ENCODE measurements around the gene C6orf89. TPM values are rescaled to one million over a fixed set of nuclear protein-coding genes. Genes with fewer than 3 reads are reported as not detected.

The C6orf89 gene
- total RNA-seq, 1 experiment from 2014 or later = 32.9 TPM

DNA sequence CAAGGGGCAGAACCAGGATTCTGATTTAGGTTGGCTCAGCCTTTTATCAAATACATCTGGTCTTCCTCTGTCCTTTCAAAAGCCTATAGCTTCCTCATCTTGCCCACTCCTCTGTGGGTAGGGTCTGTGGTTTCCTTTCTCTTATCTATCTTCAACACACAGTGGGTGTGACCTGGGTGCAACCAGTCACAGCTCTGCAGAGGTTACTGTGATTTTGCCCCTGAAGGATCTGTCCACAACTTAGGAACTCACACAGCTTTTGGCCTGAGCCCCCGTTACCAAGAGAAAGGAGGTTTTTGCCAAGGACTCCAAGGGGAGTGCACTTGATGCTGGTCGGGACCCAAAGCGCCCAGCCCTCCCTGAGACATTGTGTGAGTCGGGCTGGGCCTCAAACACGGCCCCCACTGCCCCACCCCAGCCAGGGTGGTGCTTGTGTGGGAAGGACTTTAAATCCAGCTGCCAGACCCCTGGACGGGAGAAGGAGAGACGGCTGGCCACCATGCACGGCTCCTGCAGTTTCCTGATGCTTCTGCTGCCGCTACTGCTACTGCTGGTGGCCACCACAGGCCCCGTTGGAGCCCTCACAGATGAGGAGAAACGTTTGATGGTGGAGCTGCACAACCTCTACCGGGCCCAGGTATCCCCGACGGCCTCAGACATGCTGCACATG lies 68.6 kb downstream of the C6orf89 start, which contains the start of gene PI16:
PI16 (plus strand) TSS at position 477 of the 670 bp plus-strand sequence; CDS start at position 500, 23 bp downstream.
- intact Hi-C loops (cut with micrococcal nuclease) = no loop called here
- DNase-seq (ENCODE audit: low read depth, low spot score) (no peak), ATAC-seq (no peak)
- H3K9ac ChIP-seq (ENCODE audit: low read length) = no peak within 1 kb of the TSS
- no peaks in the 10 kb centered on the region for H3K27me3 ChIP-seq (ENCODE audit: insufficient read depth, low read length)
- H3K4me2 ChIP-seq (ENCODE audit: low read length) = no peak within 1 kb of the TSS
- no peaks in the 10 kb centered on the region for H3K36me3 ChIP-seq (ENCODE audit: control insufficient read depth in 1 of 2, insufficient read depth in 2 of 2, low read length in 2 of 2)
- H2AFZ ChIP-seq (ENCODE audit: low read depth, low read length, poor library complexity, severe bottlenecking) = no peak within 1 kb of the TSS
- no TSS peak for BruUV-seq (replicated peaks)
- no peak within 1 kb of the TSS for H3K27ac ChIP-seq (ENCODE audit: low read depth, low read length)
- no peaks in the 10 kb centered on the region for H3K79me2 ChIP-seq (ENCODE audit: insufficient read depth, low read length)
- H4K20me1 ChIP-seq (ENCODE audit: insufficient read depth) = no peaks in the 10 kb centered on the region
- ChIA-PET POLR2A (no interaction called here), CTCF (no interaction called here), RAD21 (ENCODE audit: low non-redundant PET in 1 of 2, low total read pairs in 2 of 2, uncharacterized antibody in 2 of 2, unreplicated experiment in 2 of 2) (no interaction called here)
- no peaks in the 10 kb centered on the region for H3K9me3 ChIP-seq (ENCODE audit: control insufficient read depth in 1 of 2, insufficient read depth in 1 of 2, low read depth in 1 of 2, low read length in 2 of 2)
- peaks cover 0 to 57% of the 10 kb centered on the region in 2 experiments; a peak in 3 of 4 replicates for H3K4me1 ChIP-seq (ENCODE audit: control insufficient read depth in 1 of 2, insufficient read depth in 2 of 2, low read length in 2 of 2)
- no peak within 1 kb of the TSS for H3K4me3 ChIP-seq (replicated peaks in 1 of 2; ENCODE audit: low read depth in 1 of 2, low read length in 2 of 2)
- no peaks in the 10 kb centered on the region for H3K9me2 ChIP-seq (ENCODE audit: insufficient read depth)
- TF ChIP-seq RAD21 (IDR thresholded peaks at IDR 0.05; ENCODE audit: low read depth) (no peak), POLR2AphosphoS5 (IDR thresholded peaks at IDR 0.05; ENCODE audit: low read depth, low read length) (no peak), CEBPB (IDR thresholded peaks at IDR 0.05; ENCODE audit: low read depth) (no peak), ZFX (IDR thresholded peaks at IDR 0.05) (no peak), MAX (IDR thresholded peaks at IDR 0.05) (no peak), EGR1 (IDR thresholded peaks at IDR 0.05; ENCODE audit: low read depth) (no peak), SRF (IDR thresholded peaks at IDR 0.05; ENCODE audit: low read depth) (no peak), SP1 (IDR thresholded peaks at IDR 0.05; ENCODE audit: low read depth) (no peak), YY1 (IDR thresholded peaks at IDR 0.05; ENCODE audit: extremely low read depth, insufficient replicate concordance, low read depth, low read length) (no peak), ELF1 (IDR thresholded peaks at IDR 0.05; ENCODE audit: borderline replicate concordance, low read depth) (no peak), JUND (IDR thresholded peaks at IDR 0.05) (no peak), EZH2 (IDR thresholded peaks at IDR 0.05) (no peak), EZH2phosphoT487 (IDR thresholded peaks at IDR 0.05; ENCODE audit: borderline replicate concordance) (no peak), ZNF274 (IDR thresholded peaks at IDR 0.05; ENCODE audit: low read depth, low read length) (no peak), TCF7L2 (IDR thresholded peaks at IDR 0.05; ENCODE audit: borderline replicate concordance, extremely low read depth, insufficient read depth, insufficient read length) (no peak)
- TF ChIP-seq, protein P1, sequence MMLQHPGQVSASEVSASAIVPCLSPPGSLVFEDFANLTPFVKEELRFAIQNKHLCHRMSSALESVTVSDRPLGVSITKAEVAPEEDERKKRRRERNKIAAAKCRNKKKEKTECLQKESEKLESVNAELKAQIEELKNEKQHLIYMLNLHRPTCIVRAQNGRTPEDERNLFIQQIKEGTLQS (IDR thresholded peaks at IDR 0.05) = no peak
- TF ChIP-seq, protein P2, sequence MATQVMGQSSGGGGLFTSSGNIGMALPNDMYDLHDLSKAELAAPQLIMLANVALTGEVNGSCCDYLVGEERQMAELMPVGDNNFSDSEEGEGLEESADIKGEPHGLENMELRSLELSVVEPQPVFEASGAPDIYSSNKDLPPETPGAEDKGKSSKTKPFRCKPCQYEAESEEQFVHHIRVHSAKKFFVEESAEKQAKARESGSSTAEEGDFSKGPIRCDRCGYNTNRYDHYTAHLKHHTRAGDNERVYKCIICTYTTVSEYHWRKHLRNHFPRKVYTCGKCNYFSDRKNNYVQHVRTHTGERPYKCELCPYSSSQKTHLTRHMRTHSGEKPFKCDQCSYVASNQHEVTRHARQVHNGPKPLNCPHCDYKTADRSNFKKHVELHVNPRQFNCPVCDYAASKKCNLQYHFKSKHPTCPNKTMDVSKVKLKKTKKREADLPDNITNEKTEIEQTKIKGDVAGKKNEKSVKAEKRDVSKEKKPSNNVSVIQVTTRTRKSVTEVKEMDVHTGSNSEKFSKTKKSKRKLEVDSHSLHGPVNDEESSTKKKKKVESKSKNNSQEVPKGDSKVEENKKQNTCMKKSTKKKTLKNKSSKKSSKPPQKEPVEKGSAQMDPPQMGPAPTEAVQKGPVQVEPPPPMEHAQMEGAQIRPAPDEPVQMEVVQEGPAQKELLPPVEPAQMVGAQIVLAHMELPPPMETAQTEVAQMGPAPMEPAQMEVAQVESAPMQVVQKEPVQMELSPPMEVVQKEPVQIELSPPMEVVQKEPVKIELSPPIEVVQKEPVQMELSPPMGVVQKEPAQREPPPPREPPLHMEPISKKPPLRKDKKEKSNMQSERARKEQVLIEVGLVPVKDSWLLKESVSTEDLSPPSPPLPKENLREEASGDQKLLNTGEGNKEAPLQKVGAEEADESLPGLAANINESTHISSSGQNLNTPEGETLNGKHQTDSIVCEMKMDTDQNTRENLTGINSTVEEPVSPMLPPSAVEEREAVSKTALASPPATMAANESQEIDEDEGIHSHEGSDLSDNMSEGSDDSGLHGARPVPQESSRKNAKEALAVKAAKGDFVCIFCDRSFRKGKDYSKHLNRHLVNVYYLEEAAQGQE (IDR thresholded peaks at IDR 0.05; ENCODE audit: low read depth) = no peak

All from HCT116 (cell line).